Stimulated activated CD8-positive, alpha-beta memory T cell treated with anti-CD3 and anti-CD28 coated beads, Interleukin-4, amount 100 ng/mL, for 48 hours (primary cell): ENCODE measurements around the gene KMT2A.

ENCODE experiments used
- DNase-seq: peaks from one replicate; pipeline ENCODE4 v3.0.0-alpha.2; 2020

KMT2A gene

GRCh38 chr11:118488480-118489109, 52.3 kb downstream of the KMT2A start:
- DNase-seq = peak; percentile 85

GRCh38 chr11:118491041-118491440, 54.7 kb downstream of the KMT2A start:
- no peak for DNase-seq

GRCh38 chr11:118497831-118498230, 61.5 kb downstream of the KMT2A start:
- no peak for DNase-seq

- DNase-seq = no peak
These were observed 66.9 kb downstream of the KMT2A start for GRCh38 chr11:118503216-118503615.

GRCh38 chr11:118511601-118512000, 75.3 kb downstream of the KMT2A start:
- DNase-seq = no peak

GRCh38 chr11:118514103-118514502, 77.8 kb downstream of the KMT2A start:
- DNase-seq = no peak

- DNase-seq = no peak
These were observed 83.3 kb downstream of the KMT2A start for GRCh38 chr11:118519549-118519948.

GRCh38 chr11:118521892-118522311, 85.6 kb downstream of the KMT2A start:
- DNase-seq = no peak

GRCh38 chr11:118522571-118523072, 86.3 kb downstream of the KMT2A start:
- no peak for DNase-seq

- no peak for DNase-seq
These were observed 88.1 kb downstream of the KMT2A start for GRCh38 chr11:118524356-118524755.

GRCh38 chr11:118524757-118525470, 88.6 kb downstream of the KMT2A start:
- DNase-seq = no peak

- DNase-seq = no peak
These were observed 90.4 kb downstream of the KMT2A start for GRCh38 chr11:118526688-118527087.

GRCh38 chr11:118527109-118527508, 90.8 kb downstream of the KMT2A start, which contains the start of gene TTC36:
TSS of gene TTC36 (plus strand) at chr11:118527474. CDS start at chr11:118527495, 21 bp downstream.
- DNase-seq = no peak

GRCh38 chr11:118528511-118528910, 92.2 kb downstream of the KMT2A start:
- DNase-seq = no peak

GRCh38 chr11:118529584-118530175, 93.4 kb downstream of the KMT2A start:
- no peak for DNase-seq

GRCh38 chr11:118530180-118530682, 93.9 kb downstream of the KMT2A start:
- DNase-seq = peak; percentile 34

GRCh38 chr11:118530683-118531596, 94.6 kb downstream of the KMT2A start, which contains the start of gene TMEM25:
TSS of gene TMEM25 (plus strand) at chr11:118531192. CDS start at chr11:118531802, 610 bp downstream.
- DNase-seq = peak; percentile 82

- no peak for DNase-seq
These were observed 95.3 kb downstream of the KMT2A start for GRCh38 chr11:118531597-118532084.

- DNase-seq = no peak
These were observed 95.8 kb downstream of the KMT2A start for GRCh38 chr11:118532091-118532490.

GRCh38 chr11:118532852-118533768, 96.8 kb downstream of the KMT2A start:
- DNase-seq = no peak
